Bronchial epithelial cell (primary cell): ENCODE measurements around the gene ANKRD13B. TPM values are rescaled to one million over a fixed set of nuclear protein-coding genes. Genes with fewer than 3 reads are reported as not detected.

Experiments
- DNase-seq: peaks from one replicate; pipeline ENCODE4 v3.0.0-alpha.2; 2010; ENCODE audit warnings: low read depth
- FAIRE-seq: peaks from 2 replicates; lab custom pipeline; 2011; peaks lifted over from hg19 to GRCh38; lab: Jason Lieb, UNC
- H3K27me3 ChIP-seq: 2 replicates; pipeline ENCODE4 v1.5.1; 2011; ENCODE audit warnings: low read length; ENCODE audit not compliant: control insufficient read depth, insufficient read depth
- H3K36me3 ChIP-seq: 2 replicates; pipeline ENCODE4 v1.5.1; 2011; ENCODE audit warnings: low read length; ENCODE audit not compliant: control insufficient read depth, insufficient read depth
- H3K4me3 ChIP-seq: 2 replicates; pipeline ENCODE4 v1.5.1; 2011; ENCODE audit warnings: mild to moderate bottlenecking, low read depth, low read length, control low read depth
- CTCF ChIP-seq: IDR thresholded peaks from 2 replicates; pipeline ENCODE4 v1.5.1; 2011; ENCODE audit warnings: mild to moderate bottlenecking, moderate library complexity, low read length, control low read depth, inconsistent platforms; ENCODE audit not compliant: insufficient read depth, severe bottlenecking
- total RNA-seq: library from RNA; depleted of rRNA; stranded (reverse); fragments of >200 nt; gene quantifications from 2 replicates; pipeline ENCODE4 v1.2.1, GENCODE V29; 2014

Gene ANKRD13B
- total RNA-seq, 1 donor from 2014 or later: 2.4 TPM

DNA sequence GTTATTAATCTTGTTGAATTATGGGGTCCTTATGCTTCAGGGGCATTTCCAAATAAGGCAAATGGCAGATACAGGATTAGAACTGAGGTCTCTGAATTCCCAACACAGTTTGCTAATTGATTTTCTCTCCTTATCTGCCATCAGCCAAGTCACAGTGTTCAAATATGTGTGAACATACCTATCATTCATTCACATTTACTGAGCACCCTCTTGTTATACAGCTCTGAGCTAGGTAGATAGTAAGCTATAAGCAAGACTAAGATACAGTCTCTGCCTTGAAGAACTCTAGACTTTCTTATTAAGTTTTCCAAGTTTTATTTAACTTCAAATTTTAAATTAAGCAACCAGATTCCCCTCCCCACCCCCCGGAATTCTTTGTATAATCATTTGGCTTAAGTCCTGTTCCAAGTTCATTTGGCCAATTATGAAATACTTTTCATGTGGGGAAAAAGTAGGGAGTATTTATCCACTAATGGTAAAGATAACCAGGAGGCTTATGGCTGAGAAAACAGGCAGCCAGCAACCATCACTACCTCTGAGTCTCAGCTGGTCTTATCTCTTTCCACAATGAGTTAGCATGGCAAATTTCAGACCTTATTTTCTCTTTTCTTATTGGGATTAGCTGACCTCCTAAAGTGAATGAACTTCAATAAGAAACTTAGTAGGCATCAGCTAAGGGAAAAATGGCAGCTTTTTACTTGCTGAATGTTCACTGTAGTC is 61.2 kb downstream of the ANKRD13B start:
- TF ChIP-seq CTCF: no peak
- no peaks in the 10 kb centered on the region for H3K27me3 ChIP-seq
- no peaks in the 10 kb centered on the region for H3K36me3 ChIP-seq
- no peak for DNase-seq
- no peak for FAIRE-seq
- H3K4me3 ChIP-seq: no peak overlapping the region

DNA sequence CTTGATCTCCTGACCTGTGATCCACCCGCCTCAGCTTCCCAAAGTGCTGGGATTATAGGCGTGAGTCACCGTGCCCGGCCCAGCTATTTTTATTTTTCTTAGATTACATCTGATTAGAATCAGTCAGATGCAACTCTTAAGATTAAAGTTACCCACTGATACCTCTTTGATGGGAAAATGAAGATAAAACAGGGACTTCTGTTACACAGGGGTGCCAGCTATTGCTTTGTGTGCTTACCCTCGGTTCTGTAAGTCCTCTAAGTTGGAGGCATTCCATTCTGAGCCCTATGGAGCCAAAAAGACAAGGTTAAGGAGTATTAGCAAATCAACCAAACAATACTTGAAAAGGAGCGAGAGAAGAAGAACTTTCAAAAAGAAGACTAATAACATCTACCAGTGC is 62.4 kb downstream of the ANKRD13B start:
- no peak for FAIRE-seq

GRCh38 chr17:29659155-29659554 is 66.2 kb downstream of the ANKRD13B start:
- FAIRE-seq: no peak
- TF ChIP-seq CTCF: no peak
- no peaks in the 10 kb centered on the region for H3K36me3 ChIP-seq

More for the DNA sequence above, 62.4 kb downstream of the ANKRD13B start:
- Histone ChIP-seq H3K27me3 (no peaks in the 10 kb centered on the region), H3K36me3 (no peaks in the 10 kb centered on the region), H3K4me3 (no peak overlapping the region)
- no peak for DNase-seq
- TF ChIP-seq CTCF: no peak

GRCh38 chr17:29661213-29661612 is 68.3 kb downstream of the ANKRD13B start:
- H3K36me3 ChIP-seq: no peaks in the 10 kb centered on the region
- H3K4me3 ChIP-seq: no peak overlapping the region
- no peaks in the 10 kb centered on the region for H3K27me3 ChIP-seq
- FAIRE-seq (no peak), DNase-seq (no peak)
- no peak for TF ChIP-seq CTCF

More at GRCh38 chr17:29659155-29659554, 66.2 kb downstream of the ANKRD13B start:
- Histone ChIP-seq H3K27me3 (no peaks in the 10 kb centered on the region), H3K4me3 (no peak overlapping the region)
- no peak for DNase-seq

GRCh38 chr17:29663155-29663554 is 70.2 kb downstream of the ANKRD13B start:
- no peak overlapping the region for H3K4me3 ChIP-seq
- TF ChIP-seq CTCF: no peak
- no peaks in the 10 kb centered on the region for H3K36me3 ChIP-seq
- no peak for FAIRE-seq
- no peaks in the 10 kb centered on the region for H3K27me3 ChIP-seq
- DNase-seq: no peak

Other genes with a start within 250 kb of the ANKRD13B start
- gene TAOK1, start 202.8 kb upstream of the ANKRD13B start, total RNA-seq: 32.1 and 42.2 TPM in 2 replicates
- gene ABHD15, start 26.1 kb upstream of the ANKRD13B start, total RNA-seq: 5.2 and 6.3 TPM in 2 replicates
- gene TP53I13, start 24.4 kb upstream of the ANKRD13B start, total RNA-seq: 25.3 and 30.1 TPM in 2 replicates
- gene GIT1, start 3.5 kb upstream of the ANKRD13B start, total RNA-seq: 16.3 and 17.4 TPM in 2 replicates
- 0.79 and 1.0 TPM in 2 replicates for gene CORO6, start 29.8 kb downstream of the ANKRD13B start, total RNA-seq